Muscle layer of duodenum (tissue), 2 donors: ENCODE measurements around the gene GOLGA8O.
"Not testable (repeated sequence)": the region's sequence is repeated elsewhere in the genome, so short reads cannot be mapped to it uniquely, and the experiment has no call there.

ENCODE experiments used
- H3K27ac ChIP-seq: one replicate; pipeline ENCODE4 v1.7.0; 2013; ENCODE audit warnings: mild to moderate bottlenecking, low read length
- H3K27me3 ChIP-seq: one replicate; pipeline ENCODE4 v1.7.0; 2013; ENCODE audit warnings: low read depth, mild to moderate bottlenecking, control low read depth, low read length
- H3K36me3 ChIP-seq, 2 donors: one replicate each; pipeline ENCODE4 v1.7.0; 2013; ENCODE audit warnings: low read length in 2 of 2, control low read depth in 1 of 2, mild to moderate bottlenecking in 1 of 2; ENCODE audit not compliant: insufficient read depth in 2 of 2, control insufficient read depth in 1 of 2
- H3K4me1 ChIP-seq, 2 donors: one replicate each; pipeline ENCODE4 v1.7.0; 2013; ENCODE audit warnings: low read length in 2 of 2, mild to moderate bottlenecking in 2 of 2, control low read depth in 1 of 2, moderate library complexity in 1 of 2; ENCODE audit not compliant: insufficient read depth in 2 of 2, control insufficient read depth in 1 of 2
- H3K4me3 ChIP-seq, 2 donors: one replicate each; pipeline ENCODE4 v1.7.0; 2013; ENCODE audit warnings: low read length in 2 of 2, low read depth in 1 of 2, mild to moderate bottlenecking in 1 of 2
- H3K9me3 ChIP-seq, 2 donors: one replicate each; pipeline ENCODE4 v1.7.0; 2013; ENCODE audit warnings: low read length in 2 of 2, control low read depth in 1 of 2, mild to moderate bottlenecking in 1 of 2; ENCODE audit not compliant: control insufficient read depth in 1 of 2
- donor health status: healthy.

Gene GOLGA8O

GRCh38 chr15:32407903-32408302 lies 47.5 kb downstream of the GOLGA8O start:
- H3K27me3 ChIP-seq, H3K36me3 ChIP-seq, H3K27ac ChIP-seq, H3K9me3 ChIP-seq, H3K4me1 ChIP-seq, H3K4me3 ChIP-seq: not testable (repeated sequence)

DNA sequence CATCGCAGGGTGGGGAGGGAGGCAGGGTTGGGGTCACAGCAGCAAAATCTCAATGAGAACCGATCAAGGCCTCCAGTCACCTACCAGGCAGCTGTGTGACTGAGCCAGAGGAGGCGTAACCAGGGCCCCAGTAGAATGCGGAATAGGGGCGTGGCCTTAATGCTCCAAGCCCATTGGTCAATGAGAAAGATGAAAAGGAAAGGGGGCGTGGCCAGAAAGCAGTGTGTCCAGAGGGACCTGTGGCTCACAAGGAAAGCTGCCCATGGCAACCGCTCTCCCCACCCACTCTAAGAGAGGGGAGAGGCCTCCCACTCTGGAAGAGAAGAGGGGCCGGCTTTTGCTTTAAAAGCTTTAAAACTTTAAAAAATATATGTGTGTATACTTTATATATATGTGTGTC lies 52.2 kb downstream of the GOLGA8O start, which contains the start of gene GOLGA8K:
Gene GOLGA8K (minus strand): TSS at position 101 of the 400 bp plus-strand sequence. CDS start 98 bp downstream, at position 3.
- H3K9me3 ChIP-seq, H3K27ac ChIP-seq, H3K27me3 ChIP-seq, H3K4me3 ChIP-seq, H3K4me1 ChIP-seq, H3K36me3 ChIP-seq: not testable (repeated sequence)

DNA sequence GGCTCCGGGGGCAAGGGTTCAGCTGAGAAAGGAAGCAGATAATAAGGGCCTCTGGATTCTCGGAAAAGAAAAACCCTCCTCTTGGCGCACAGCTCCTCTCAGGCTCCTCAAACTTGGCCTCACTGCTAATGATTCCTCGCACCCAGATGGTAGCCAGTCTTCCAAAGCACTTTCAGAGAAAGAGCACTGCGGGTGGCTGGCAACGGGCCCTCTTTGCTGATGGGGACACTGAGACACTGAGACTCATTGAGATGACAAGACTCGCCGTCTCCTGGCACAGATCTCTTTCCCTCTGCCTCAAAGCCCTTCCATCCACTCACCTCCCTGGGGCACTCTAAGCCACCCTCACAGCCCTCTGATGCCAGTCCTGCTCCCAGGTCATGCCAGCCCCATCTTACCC lies 58.9 kb downstream of the GOLGA8O start:
- not testable (repeated sequence) for H3K4me3 ChIP-seq, H3K9me3 ChIP-seq, H3K36me3 ChIP-seq, H3K27me3 ChIP-seq, H3K27ac ChIP-seq, H3K4me1 ChIP-seq
